Activated T-cell treated with anti-CD3 and anti-CD28 coated beads, Interleukin-2, amount 50 U/mL, for 1 hour (primary cell): ENCODE measurements around the gene C22orf42.

Experiments
- DNase-seq: peaks from one replicate; pipeline ENCODE4 v3.0.0-alpha.2; 2020

Gene C22orf42

DNA sequence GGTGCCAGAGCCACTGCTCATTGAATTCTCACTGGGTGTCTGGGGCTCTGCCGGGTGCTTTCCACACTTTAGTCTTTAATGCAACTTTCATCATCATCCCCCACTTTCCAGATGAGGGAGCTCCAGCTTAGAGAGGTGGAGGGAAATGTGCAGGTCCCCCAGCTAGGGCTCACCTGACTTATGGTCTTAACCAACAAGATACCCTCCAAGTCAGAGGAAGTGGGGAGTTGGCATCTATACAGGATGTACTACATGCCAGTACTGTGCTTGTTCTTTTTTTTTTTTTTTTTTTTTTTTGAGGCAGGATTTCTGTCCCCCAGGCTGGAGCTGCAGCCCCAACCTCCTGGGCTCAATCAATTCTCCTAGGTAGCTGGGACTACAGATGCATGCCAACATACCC is 26.3 kb downstream of the C22orf42 start:
- DNase-seq = no peak

DNA sequence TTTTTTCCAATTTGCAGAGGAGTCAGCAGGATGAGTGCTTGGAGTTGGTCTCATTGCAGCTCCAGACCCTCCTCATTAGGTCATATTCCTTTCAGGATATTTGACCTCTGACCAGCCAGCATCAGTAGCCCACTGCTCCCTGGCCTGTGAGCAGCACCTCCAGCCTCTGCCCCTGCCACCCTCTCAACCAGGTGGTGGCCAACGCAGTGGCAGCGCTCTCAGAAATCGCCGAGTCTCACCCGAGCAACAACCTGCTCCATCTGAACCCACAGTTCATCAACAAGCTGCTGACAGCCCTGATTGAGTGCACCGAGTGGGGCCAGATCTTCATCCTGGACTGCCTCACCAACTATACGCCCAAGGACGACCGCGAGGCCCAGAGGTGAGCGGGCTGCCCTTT is 27.0 kb downstream of the C22orf42 start:
- DNase-seq = no peak

DNA sequence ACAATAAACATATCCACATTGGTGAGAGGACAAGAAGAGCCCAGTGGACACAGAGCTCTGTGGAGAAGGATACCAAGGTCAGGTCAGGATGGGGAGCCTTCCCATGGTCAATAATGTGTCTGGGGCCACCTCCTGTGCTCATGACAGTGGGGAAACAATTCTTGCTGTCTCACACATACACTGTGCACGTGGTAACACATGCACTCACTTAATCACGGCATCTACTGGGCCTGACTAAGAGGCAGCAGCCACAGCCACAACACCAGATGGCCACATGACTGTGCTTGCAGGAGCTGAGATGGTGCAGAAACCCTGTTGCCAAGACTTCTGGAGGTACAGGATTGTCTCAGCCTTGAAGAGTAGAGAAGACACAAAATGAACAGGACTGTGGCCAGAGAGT is 28.6 kb downstream of the C22orf42 start:
- DNase-seq = no peak

DNA sequence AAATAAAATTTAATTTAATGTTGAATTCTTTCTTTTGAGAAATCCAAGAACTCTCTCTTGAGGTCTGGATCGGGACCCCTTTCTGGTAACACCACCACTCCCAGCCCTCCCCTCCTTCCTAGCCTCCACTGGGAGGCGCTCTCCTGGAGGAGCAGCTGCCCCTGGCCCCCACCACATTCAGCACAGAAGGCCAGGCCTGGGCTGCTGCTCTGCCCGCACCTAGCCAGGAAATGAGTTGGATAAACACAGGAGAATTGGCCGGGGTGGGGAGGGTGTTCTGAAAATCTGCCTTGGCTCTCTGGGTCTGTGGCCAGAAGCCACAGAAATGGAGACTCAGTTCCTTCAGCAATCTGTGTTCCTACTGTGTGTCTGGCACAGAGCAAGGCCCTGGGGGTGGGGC is 31.2 kb downstream of the C22orf42 start:
- DNase-seq = no peak

DNA sequence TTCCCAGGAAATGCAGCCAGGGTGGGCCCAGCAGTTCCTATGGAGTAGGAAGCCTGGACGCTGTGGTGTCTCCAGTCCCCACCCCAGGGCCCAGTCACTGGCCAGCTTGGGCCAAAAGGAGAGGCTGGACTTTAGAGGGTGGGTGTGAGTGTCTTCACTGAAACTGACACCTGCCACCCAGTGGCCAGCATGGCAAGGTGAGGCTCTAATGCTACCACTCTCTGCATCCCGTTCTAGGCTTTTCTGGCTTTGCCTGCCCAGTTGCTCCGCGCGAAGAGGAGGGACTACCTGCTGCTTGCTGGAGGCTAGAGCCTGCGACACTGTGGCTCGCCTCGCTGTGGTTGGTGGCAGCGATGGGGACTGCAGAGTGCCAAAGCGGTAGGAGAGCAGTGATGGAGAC is 35.4 kb downstream of the C22orf42 start:
- DNase-seq = no peak

DNA sequence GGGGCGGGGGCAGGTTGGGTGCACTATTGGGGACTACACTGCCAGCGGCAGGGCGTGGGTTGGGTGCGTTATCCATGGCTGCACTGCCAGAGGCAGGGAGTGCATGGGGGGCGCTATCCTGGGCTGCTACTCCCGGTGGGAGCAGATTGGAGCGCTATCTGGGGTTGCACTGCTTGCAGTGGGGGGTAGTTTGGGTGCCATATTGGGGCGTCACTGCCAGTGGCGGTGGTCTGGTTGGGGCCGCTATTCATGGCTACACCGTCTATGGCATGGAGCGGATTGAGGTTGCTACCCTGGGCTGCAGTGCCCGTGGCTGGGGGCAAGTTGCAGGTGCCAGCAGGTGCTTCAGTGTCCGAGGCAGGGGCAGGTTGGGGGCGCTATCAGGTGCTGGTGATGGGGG is 36.2 kb downstream of the C22orf42 start:
- no peak for DNase-seq

DNA sequence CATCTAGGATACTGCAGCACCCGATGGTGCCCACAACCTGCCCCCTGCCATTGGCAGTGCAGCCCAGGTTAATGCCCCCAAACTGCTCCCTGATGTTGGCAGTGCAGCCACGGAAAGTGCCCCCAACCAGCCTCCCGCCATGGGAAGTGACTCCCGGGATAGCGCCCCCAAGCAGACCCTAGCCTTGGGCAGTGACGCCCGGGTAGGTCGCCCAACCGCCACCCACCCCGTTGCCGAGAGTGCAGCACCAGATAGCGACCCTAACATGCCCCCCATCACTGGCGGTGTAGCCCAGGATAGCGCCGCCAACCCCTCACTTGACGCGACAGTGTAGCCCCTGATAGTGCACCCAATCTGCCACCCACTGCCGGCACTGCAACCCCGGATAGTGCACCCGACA is 38.5 kb downstream of the C22orf42 start:
- no peak for DNase-seq

DNA sequence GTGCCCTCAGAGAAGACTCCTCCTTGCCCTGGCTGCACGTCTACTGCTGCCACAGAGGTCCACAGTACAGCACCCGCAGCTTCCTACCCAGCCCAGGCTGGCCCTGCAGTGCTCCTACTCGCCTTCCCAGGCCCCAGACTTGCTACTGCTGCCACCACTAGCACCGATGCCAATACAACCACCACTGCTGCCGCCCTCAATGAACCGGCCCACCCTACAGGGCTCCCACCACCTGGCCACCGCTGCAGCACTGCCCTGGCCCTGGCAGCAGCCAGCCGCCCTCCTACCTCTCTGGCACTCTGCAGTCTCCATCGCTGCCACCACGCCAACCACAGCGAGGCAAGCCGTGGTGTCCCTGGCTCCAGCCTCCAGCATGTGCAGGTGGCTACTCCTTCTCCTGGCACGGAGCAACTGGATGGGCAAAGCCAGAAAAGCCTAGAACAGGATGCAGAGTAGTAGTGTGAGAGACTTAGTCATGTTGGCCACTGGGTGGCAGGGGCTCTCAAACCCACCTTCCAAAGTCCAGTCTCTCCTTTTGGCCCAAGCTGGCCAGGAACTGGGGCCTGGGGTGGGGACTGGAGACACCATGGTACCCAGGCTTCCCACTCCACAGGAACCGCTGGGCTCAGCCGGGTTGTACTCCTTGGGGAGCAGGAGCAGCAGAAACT is 39.4 kb downstream of the C22orf42 start:
- DNase-seq = no peak

DNA sequence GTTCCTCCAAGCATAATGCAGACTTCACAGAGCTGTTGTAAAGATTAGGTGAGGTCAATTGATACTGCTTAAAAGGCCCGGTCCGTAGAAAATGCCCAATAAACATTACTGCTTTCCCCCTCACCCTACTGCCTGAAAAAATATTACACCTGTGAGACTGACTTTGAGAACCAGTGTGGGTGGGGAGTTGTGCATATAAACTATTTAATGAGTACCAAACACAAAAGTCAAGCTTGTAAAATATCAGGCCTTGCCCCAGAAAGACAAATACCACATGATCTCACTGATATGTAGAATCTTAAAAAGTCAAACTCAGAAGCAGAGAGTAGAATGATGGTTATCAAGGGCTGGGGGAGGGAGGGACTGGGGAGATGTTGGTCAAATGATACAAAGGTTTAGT is 46.7 kb downstream of the C22orf42 start:
- no peak for DNase-seq

DNA sequence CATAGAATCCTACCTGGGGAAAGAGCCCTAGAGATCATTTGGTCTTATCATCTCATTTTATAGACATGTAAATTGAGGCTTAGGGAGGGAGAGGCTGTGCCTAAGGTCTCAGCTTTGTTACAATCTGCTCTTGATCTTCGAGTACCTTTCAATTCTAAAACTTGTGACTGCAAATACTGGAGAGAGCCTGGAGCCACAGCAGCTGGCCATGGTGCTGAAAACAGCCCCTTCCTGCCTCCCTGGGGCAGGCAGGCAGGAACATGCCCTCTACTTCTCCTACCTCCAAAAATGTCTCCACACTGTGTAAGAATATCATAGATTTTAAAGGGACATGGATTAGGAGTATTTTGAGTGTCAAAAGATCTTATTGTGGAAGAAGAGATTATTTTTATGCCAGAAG is 52.2 kb downstream of the C22orf42 start:
- DNase-seq = no peak

DNA sequence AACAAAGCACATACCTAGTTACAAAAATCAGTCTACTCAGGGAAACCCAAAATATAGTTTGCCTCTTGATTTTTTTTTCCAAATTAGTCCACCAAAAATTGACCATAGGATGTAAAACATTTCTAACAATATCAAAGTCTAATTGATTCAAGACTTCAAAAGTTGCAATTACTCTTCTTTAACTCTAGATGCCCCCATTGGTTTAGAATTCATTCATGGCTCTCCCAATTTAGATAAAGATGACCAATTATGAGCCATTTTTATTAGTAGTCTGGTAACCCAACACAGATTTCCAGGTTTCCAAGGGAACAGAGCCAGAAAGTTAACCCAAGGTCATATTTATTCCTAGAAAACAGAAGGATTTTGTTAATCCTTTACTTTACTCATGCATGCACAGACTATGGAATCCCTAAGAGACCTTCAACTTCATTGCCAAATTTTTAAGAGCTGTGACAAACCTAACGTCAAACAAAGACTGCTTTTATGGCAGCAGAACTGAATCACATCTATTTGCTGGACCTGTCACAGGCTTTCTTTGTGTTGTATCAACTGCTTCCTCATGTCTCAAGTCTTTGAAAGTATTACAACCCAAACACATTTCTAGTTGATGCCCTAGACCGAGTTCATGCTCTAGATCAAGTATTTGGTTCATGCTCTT is 55.3 kb downstream of the C22orf42 start:
- no peak for DNase-seq

DNA sequence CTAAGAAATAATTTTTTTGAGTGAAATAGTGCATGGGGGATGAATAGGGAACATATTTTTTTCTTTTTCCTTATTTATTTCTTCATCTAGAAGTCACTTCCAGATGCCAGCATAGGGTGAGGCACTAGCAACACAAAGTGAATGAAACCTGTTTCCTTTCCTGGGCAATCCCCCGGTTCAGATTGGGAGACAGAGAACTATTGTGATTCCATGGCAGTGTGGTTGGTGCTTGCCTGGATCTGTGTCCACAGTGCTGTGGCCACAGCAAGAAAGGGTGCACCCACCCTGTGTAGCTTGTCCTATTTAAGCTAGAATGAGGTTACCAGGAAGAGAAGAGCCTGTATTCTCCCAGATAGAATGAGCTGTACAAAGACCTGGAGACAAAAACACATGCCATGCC is 58.4 kb downstream of the C22orf42 start:
- DNase-seq = no peak
